Type B pancreatic cell (in vitro differentiated cells): ENCODE measurements around the gene CLDN6. TPM values are rescaled to one million over a fixed set of nuclear protein-coding genes. Genes with fewer than 3 reads are reported as not detected.

Experiments
- DNase-seq: peaks from one replicate; pipeline ENCODE4 v3.0.0; 2021; ENCODE audit warnings: mixed read lengths; ENCODE audit not compliant: unreplicated experiment; ENCODE audit errors: extremely low spot score
- H3K27ac Mint-ChIP-seq: 2 replicates; pipeline ENCODE4 v1.8.0; 2021; ENCODE audit warnings: mild to moderate bottlenecking, mixed read lengths
- H3K27me3 Mint-ChIP-seq: 2 replicates; pipeline ENCODE4 v1.8.0; 2021; ENCODE audit warnings: mixed read lengths
- H3K36me3 Mint-ChIP-seq: 2 replicates; pipeline ENCODE4 v1.8.0; 2021; ENCODE audit warnings: mixed read lengths
- H3K4me1 Mint-ChIP-seq: one replicate; pipeline ENCODE4 v1.8.0; 2021; ENCODE audit warnings: mixed read lengths; ENCODE audit not compliant: unreplicated experiment
- H3K4me3 Mint-ChIP-seq: 2 replicates; pipeline ENCODE4 v1.8.0; 2021; ENCODE audit warnings: mild to moderate bottlenecking, mixed read lengths
- H3K9me3 Mint-ChIP-seq: 2 replicates; pipeline ENCODE4 v1.8.0; 2021; ENCODE audit warnings: mixed read lengths
- CTCF ChIP-seq: fragments of 200-600 bp; sonication (generic); conservative IDR thresholded peaks from 2 replicates; pipeline ENCODE4 v1.5.0; 2021; ENCODE audit warnings: antibody characterized with exemption, mild to moderate bottlenecking
- total RNA-seq: library from RNA; stranded (reverse); gene quantifications from 2 replicates; pipeline ENCODE4 v1.2.1, GENCODE V29; 2021; ENCODE audit warnings: low replicate concordance

CLDN6 gene
- total RNA-seq, 1 donor from 2014 or later = 98.9 TPM

- TF ChIP-seq CTCF = no peak
- Mint-ChIP-seq H3K4me3 (peak overlapping the region; percentile 65), H3K27me3 (peaks cover 79% of the 10 kb centered on the region)
These were observed 28.8 kb upstream of the CLDN6 start for GRCh38 chr16:3046641-3047386.

GRCh38 chr16:3045758-3046640 lies 28.0 kb upstream of the CLDN6 start, which contains the start of gene MMP25:
MMP25 (plus strand) TSS chr16:3046561; CDS start chr16:3046918, 357 bp downstream.
- Mint-ChIP-seq H3K36me3 (no peaks in the 10 kb centered on the region), H3K4me3 (peak within 1 kb of the TSS; percentile 82), H3K27me3 (peaks cover 80% of the 10 kb centered on the region), H3K9me3 (no peaks in the 10 kb centered on the region), H3K27ac (peak within 1 kb of the TSS; percentile 69), H3K4me1 (peaks cover 4% of the 10 kb centered on the region)
- TF ChIP-seq CTCF = no peak
- peak; percentile 73 for DNase-seq

More at GRCh38 chr16:3046641-3047386, 28.8 kb upstream of the CLDN6 start:
- Mint-ChIP-seq H3K4me1 (peaks cover 4% of the 10 kb centered on the region), H3K36me3 (no peaks in the 10 kb centered on the region), H3K27ac (no peak overlapping the region), H3K9me3 (no peaks in the 10 kb centered on the region)
- peak; percentile 69 for DNase-seq

- Mint-ChIP-seq H3K4me3 (peak overlapping the region; percentile 82), H3K27me3 (peaks cover 81% of the 10 kb centered on the region), H3K27ac (no peak overlapping the region), H3K9me3 (no peaks in the 10 kb centered on the region), H3K36me3 (no peaks in the 10 kb centered on the region), H3K4me1 (peaks cover 4% of the 10 kb centered on the region)
- TF ChIP-seq CTCF = no peak
- DNase-seq = no peak
These were observed 26.7 kb upstream of the CLDN6 start for GRCh38 chr16:3044708-3045107.

- TF ChIP-seq CTCF = no peak
- H3K36me3 Mint-ChIP-seq = no peaks in the 10 kb centered on the region
- H3K4me1 Mint-ChIP-seq = peaks cover 4% of the 10 kb centered on the region
- H3K27ac Mint-ChIP-seq = no peak overlapping the region
- peaks cover 82% of the 10 kb centered on the region for H3K27me3 Mint-ChIP-seq
- H3K9me3 Mint-ChIP-seq = no peaks in the 10 kb centered on the region
- no peak for DNase-seq
- no peak overlapping the region for H3K4me3 Mint-ChIP-seq
These were observed 24.4 kb upstream of the CLDN6 start for GRCh38 chr16:3042376-3042775.

- Mint-ChIP-seq H3K27ac (no peak overlapping the region), H3K36me3 (no peaks in the 10 kb centered on the region), H3K4me3 (no peak overlapping the region), H3K4me1 (no peaks in the 10 kb centered on the region), H3K27me3 (peaks cover 84% of the 10 kb centered on the region), H3K9me3 (no peaks in the 10 kb centered on the region)
- TF ChIP-seq CTCF = no peak
- no peak for DNase-seq
These were observed 20.9 kb upstream of the CLDN6 start for GRCh38 chr16:3038896-3039295.
